Measurements from ENCODE around the gene B4GAT1. TPM values are rescaled to one million over a fixed set of nuclear protein-coding genes. Genes with fewer than 3 reads are reported as not detected.
"Not testable (repeated sequence)": the region's sequence is repeated elsewhere in the genome, so short reads cannot be mapped to it uniquely, and the experiment has no call there.

Gene B4GAT1
- total and polyA plus RNA-seq, 2 experiments from 2014 or later, result 129 to 194 TPM

GRCh38 chr11:66314186-66314501 is 33.3 kb downstream of the B4GAT1 start:
- Histone ChIP-seq H3K4me3 (no peak overlapping the region), H3K4me1 (ENCODE audit: low read depth) (peaks cover 28% of the 10 kb centered on the region), H3K9me3 (ENCODE audit: low read depth) (no peaks in the 10 kb centered on the region), H3K27ac (peak overlapping the region; percentile 87), H3K36me3 (no peaks in the 10 kb centered on the region), H3K27me3 (no peaks in the 10 kb centered on the region)
- no peak for DNase-seq (ENCODE audit: low read depth in 1 of 2, low spot score in 1 of 2)
- no peak for TF ChIP-seq CTCF (IDR thresholded peaks at IDR 0.05; ENCODE audit: low read depth, low read length)

- peak; percentile 39 for TF ChIP-seq CTCF (IDR thresholded peaks at IDR 0.05; ENCODE audit: low read depth, low read length)
- DNase-seq (ENCODE audit: low read depth in 1 of 2, low spot score in 1 of 2), result peak; percentile 54 to 74
- H3K4me1 ChIP-seq (ENCODE audit: low read depth), result peaks cover 28% of the 10 kb centered on the region
Observed at GRCh38 chr11:66313321-66314185, 33.9 kb downstream of the B4GAT1 start.

GRCh38 chr11:66312549-66313320 is 34.7 kb downstream of the B4GAT1 start:
- Histone ChIP-seq H3K36me3 (no peaks in the 10 kb centered on the region), H3K27me3 (no peaks in the 10 kb centered on the region), H3K27ac (peak overlapping the region; percentile 87), H3K4me3 (peak overlapping the region; percentile 49), H3K4me1 (ENCODE audit: low read depth) (peaks cover 24% of the 10 kb centered on the region), H3K9me3 (ENCODE audit: low read depth) (no peaks in the 10 kb centered on the region)
- DNase-seq (ENCODE audit: low read depth in 1 of 2, low spot score in 1 of 2), result peak; percentile 99 to 100
- TF ChIP-seq CTCF (IDR thresholded peaks at IDR 0.05; ENCODE audit: low read depth, low read length), result no peak

More at GRCh38 chr11:66313321-66314185, 33.9 kb downstream of the B4GAT1 start:
- Histone ChIP-seq H3K27ac (peak overlapping the region; percentile 87), H3K4me3 (peak overlapping the region; percentile 4), H3K36me3 (no peaks in the 10 kb centered on the region), H3K9me3 (ENCODE audit: low read depth) (no peaks in the 10 kb centered on the region), H3K27me3 (no peaks in the 10 kb centered on the region)

GRCh38 chr11:66311965-66312548 is 35.4 kb downstream of the B4GAT1 start:
- peak; percentile 95 to 97 for DNase-seq (ENCODE audit: low read depth in 1 of 2, low spot score in 1 of 2)
- H3K4me3 ChIP-seq, result peak overlapping the region; percentile 49
- H3K27ac ChIP-seq, result peak overlapping the region; percentile 84
- H3K4me1 ChIP-seq (ENCODE audit: low read depth), result peaks cover 17% of the 10 kb centered on the region
- H3K36me3 ChIP-seq, result no peaks in the 10 kb centered on the region
- H3K9me3 ChIP-seq (ENCODE audit: low read depth), result no peaks in the 10 kb centered on the region
- no peaks in the 10 kb centered on the region for H3K27me3 ChIP-seq
- peak; percentile 95 for TF ChIP-seq CTCF (IDR thresholded peaks at IDR 0.05; ENCODE audit: low read depth, low read length)

GRCh38 chr11:66311470-66311964 is 35.9 kb downstream of the B4GAT1 start:
- H3K36me3 ChIP-seq, result no peaks in the 10 kb centered on the region
- no peak for TF ChIP-seq CTCF (IDR thresholded peaks at IDR 0.05; ENCODE audit: low read depth, low read length)
- H3K27ac ChIP-seq, result peak overlapping the region; percentile 84
- H3K4me3 ChIP-seq, result peak overlapping the region; percentile 49
- no peaks in the 10 kb centered on the region for H3K27me3 ChIP-seq
- DNase-seq (ENCODE audit: low read depth in 1 of 2, low spot score in 1 of 2), result no peak
- no peaks in the 10 kb centered on the region for H3K9me3 ChIP-seq (ENCODE audit: low read depth)
- peaks cover 14% of the 10 kb centered on the region for H3K4me1 ChIP-seq (ENCODE audit: low read depth)

GRCh38 chr11:66310803-66311440 is 36.5 kb downstream of the B4GAT1 start:
- H3K9me3 ChIP-seq (ENCODE audit: low read depth); H3K4me3 ChIP-seq; H3K27me3 ChIP-seq; DNase-seq (ENCODE audit: low read depth in 1 of 2, low spot score in 1 of 2); H3K36me3 ChIP-seq: not testable (repeated sequence)
- Histone ChIP-seq H3K27ac (peak overlapping the region; percentile 84), H3K4me1 (ENCODE audit: low read depth) (peaks cover 12% of the 10 kb centered on the region)
